ENCODE results near the gene PHYKPL.

GRCh38 chr5:178259623-178260536, 27.3 kb upstream of the PHYKPL start:
- TF ChIP-seq CTCF (IDR thresholded peaks at IDR 0.05), result no peak
- TF ChIP-seq REST (IDR thresholded peaks at IDR 0.05; ENCODE audit: insufficient read depth in 1 of 2, low read depth in 2 of 2, low read length in 1 of 2), result no peak
- no peak for TF ChIP-seq TCF7L2 (IDR thresholded peaks at IDR 0.05; ENCODE audit: low read depth, low read length)
- TF ChIP-seq POLR2AphosphoS5 (IDR thresholded peaks at IDR 0.05; ENCODE audit: low read depth, low read length), result no peak
- TF ChIP-seq SIN3A (IDR thresholded peaks at IDR 0.05; ENCODE audit: borderline replicate concordance, insufficient read depth, low read depth, low read length), result no peak
